HG02571 (cell line): Measurements from ENCODE around the gene ARVCF.
A peak's percentile ranks its signal among the peaks of the same experiment; 100 is the strongest.

Source experiments
- ATAC-seq: cut with Tn5 transposase; IDR thresholded peaks from one replicate; pipeline ENCODE4 v1.9.1; 2021; ENCODE audit warnings: mild to moderate bottlenecking, moderate library complexity; ENCODE audit not compliant: unreplicated experiment

ARVCF gene

DNA sequence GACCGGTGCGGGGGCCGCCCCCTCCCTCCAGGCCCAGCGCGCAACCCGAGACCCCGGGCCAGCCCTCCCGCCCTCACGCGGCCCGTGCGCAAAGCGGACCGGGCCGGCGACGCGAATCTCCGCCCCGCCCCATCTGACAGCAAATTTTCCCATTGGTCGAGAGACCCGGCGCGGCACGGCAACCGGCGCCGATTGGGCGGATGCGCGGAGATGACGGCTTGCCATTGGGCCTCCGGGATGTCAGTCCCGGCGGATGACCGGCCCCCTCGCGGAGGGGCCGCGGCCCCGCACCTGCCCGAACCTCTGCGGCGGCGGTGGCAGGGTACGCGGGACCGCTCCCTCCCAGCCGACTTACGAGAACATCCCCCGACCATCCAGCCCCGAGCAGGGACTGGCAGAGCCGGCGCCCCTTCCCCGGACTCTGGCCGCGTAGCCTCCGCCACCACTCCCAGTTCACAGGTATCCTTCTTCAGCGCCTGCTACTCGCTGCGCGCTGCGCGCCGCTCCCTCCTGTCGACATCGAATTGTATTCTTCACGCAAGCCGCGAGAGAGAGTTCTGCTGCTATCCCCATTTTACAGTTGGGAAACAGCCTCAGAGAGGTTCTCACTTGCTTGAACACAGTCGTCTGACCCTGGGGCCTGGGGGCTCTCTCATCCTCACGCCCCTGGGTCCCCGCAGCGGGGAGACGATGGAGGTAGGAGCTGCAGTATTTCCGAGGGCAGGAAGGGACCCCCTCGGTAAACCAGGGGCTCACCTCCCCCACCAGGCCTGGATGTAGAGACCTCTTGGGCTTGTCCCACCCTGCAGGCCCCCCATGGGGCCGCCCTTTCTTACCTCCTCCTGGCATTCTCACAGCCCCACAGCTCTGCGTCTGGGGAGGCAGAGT, at the start of gene ARVCF:
Gene ARVCF, minus strand, starts transcription at position 90 of the 888 bp plus-strand sequence. CDS start 26,029 bp downstream, outside the sequence.
- ATAC-seq = peak; percentile 47

DNA sequence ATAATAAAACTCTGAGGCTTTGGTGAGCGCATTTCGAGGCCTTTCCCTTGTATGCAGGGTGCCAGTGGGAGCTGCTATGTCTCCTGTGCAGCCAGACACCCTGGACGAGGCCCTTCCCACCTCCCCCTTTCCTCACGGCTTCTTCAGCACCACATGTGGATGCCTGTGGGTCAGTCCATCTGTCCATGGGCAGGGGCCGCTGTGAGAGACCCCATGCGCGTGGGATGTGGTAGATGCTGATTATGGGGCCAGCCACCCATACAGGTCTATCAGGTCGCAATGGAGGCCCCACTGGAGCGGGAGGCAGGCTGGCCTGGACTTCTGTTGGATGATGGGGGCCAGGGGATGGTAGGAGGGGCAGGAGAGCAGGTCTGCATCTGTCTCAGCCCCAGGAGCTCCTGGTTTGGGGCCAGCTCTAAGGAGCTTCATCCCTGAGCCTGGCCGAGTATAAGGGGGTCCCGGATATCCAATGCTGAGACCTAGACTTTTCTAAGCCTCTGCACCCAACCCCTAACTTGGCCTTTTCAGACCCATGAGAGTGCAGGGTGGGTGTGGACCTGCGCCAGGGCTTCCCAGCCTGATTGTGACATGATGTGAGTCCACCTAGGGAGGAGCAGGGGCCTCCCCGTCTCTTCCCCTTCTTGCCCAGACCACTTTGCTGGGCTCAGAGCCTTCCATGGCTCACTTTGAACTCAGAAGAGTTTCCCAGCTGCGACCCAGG, 49.4 kb upstream of the ARVCF start:
- ATAC-seq = no peak

DNA sequence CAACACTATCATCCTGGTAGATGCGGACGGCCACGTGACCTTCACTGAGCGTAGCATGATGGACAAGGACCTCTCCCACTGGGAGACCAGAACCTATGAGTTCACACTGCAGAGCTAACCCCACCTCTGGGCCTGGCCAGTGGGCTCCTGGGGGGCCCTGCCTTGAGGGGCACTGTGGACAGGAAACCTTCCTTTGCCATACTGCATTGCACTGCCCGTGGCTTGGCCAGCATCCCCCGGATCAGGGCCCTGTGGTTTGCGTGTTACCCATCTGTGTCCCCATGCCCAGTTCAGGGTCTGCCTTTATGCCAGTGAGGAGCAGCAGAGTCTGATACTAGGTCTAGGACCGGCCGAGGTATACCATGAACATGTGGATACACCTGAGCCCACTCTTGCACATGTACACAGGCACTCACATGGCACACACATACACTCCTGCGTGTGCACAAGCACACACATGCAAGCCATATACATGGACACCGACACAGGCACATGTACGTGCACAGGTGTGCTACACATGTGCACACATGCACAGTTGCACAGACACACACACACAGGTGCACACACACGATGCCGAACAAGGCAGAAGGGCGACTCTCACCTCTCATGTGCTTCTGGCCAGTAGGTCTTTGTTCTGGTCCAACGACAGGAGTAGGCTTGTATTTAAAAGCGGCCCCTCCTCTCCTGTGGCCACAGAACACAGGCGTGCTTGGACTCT, 48.1 kb upstream of the ARVCF start:
- ATAC-seq = no peak

- ATAC-seq = no peak
Observed at GRCh38 chr22:20064140-20064480, 47.5 kb upstream of the ARVCF start.

- ATAC-seq = no peak
Observed at GRCh38 chr22:20063271-20064139, 46.9 kb upstream of the ARVCF start.

DNA sequence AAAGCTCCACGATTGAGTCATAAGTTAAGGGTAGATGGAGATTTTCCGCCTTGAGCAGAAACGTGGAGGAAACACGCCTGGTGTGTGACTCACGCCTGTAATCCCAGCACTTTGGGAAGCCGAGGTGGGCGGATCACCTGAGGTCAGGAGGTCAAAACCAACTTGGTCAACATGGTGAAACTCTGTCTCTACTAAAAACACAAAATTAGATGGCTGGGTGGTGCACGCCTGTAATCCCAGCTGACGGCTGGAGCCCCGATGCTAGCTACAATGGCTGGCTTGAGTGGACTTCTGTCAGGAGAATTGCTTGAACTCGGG, 46.1 kb upstream of the ARVCF start:
- no peak for ATAC-seq

DNA sequence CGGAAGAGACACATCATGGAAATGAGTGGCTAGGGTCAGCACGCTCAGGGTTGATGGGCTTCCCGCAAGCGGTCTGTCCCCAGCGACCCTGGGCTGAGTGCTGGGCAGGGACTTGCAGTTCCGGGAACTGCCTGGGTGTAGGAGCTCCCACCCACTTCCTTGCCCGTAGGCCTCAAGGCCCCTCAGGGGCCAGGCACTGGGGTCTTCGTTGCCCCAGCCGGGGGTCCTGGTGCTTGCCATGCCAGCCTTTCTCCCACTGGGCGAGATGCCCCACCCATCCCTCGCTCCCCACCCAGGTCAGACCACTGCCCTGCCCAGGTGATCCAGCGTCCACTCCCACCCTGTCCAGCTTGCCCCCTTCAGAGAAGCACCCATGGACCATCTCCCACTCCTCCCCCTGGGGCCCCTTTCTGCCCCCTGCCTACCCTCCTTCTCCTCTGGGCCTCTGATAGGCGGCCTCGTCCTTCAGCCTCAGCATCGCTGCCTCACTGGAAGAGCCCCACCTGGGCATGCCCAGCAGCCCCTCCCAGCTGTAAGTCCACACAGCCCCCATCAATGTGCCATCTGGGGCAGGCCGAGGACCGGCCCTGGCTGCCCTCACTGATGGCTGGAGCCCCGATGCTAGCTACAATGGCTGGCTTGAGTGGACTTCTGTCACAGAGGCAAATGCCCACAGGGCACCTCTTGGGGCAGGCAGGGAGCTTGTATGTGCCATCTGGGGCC, 45.6 kb upstream of the ARVCF start:
- ATAC-seq = no peak

DNA sequence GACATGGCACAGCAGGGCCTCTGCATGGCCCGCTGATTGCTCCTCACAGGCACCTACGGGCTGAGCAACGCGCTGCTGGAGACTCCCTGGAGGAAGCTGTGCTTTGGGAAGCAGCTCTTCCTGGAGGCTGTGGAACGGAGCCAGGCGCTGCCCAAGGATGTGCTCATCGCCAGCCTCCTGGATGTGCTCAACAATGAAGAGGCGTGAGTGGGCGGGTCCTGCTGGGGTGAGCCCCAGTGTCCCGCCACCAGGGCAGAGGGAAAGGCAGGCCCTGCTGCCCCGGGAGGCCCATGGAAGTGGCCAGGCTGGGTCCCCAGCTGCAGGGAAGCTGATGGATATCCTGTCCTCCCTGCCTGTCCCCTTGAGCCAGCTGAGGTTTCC, 44.8 kb upstream of the ARVCF start:
- ATAC-seq = no peak

DNA sequence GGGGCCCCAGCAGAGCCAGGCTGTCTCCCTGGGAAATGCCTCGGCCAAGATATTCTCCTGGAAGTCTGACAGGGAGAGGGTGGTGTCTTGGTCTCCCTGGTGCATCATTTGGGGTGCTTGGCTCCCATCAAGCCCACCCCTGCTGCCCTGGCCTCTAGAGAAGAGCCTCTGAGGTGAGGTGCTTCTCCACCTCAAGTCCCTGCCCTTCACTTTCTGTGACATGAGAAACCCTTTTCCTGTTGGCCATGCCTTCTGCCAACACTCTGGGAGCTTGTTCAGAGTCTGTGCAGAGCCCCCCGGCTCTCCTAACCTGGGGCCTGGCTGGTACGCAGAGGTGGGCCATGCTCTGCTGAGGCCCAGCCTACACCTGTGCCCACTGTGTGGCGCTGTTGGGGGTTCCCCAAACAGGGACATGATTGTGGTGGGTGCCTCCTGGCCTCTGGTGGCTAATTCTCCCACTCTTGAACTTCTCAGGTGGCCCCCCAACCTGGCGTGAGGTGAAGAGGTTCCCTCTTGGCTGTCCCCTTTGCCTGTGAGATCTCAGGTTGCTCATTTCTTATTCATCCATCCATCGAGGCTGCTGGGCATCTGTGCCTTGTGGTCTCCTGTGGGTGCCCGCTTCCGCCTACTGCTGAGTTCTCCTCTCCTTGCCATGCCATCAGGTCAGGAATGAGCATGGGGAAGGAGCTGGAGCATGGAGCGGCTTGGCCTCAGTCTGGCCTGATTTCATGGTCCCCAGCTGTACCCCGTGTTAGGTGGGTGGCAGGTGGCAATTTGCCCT, 44.3 kb upstream of the ARVCF start:
- no peak for ATAC-seq

GRCh38 chr22:20058989-20059770, 42.6 kb upstream of the ARVCF start:
- no peak for ATAC-seq

DNA sequence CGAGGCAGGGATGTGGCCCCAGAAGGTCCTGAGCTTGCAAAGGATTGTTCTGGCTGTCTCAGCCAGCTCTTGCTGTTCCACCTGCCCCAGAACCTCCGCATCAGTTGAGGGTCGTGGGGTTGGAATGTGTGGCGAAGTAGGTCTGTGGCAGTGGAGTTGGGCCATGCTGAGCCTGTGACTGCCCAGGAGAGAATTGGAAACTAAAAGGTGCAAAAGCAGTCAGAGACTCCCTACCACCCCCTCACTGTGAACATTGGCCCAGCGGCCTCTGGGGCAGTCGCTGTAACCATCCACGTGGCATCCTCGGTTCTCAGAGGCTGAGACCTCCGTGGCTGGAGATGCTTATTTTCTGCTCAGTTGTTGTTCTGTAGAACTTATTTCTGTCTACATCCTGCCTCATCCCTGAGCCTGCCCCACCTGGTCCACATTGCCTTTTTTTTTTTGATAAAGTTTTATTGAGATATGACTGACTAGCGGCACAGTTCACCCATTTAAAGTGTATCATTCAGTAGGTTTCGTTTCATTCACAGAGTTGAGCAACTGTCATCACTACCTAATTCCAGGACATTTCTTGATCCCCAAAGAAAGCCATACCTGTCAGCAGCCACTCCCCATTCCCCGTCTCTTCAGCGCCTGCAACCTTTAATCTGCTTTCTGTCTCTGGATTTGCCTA, 41.1 kb upstream of the ARVCF start:
- ATAC-seq = no peak

GRCh38 chr22:20056696-20057386, 40.2 kb upstream of the ARVCF start:
- ATAC-seq = no peak

GRCh38 chr22:20056161-20056560, 39.5 kb upstream of the ARVCF start:
- ATAC-seq = no peak

GRCh38 chr22:20055654-20056053, 39.0 kb upstream of the ARVCF start:
- no peak for ATAC-seq

DNA sequence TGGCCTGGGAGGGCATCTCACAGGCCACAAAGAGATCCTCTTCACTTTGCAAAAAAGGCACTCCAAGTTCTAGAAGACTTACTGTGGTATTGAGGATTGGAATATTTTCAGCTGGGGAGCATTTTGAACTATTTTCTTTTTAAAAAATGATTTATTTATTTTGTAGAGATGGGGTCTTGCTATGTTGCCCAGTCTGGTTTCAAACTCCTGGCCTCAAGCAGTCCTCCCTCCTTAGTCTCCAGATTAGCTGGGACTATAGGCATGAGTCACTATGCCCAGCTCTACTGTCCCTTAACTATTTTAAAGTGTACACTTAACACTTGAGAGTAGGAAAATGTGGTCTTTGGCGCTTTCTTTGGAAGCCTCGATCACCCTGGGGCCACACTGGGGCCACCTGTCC, 38.5 kb upstream of the ARVCF start:
- no peak for ATAC-seq

GRCh38 chr22:20054485-20054884, 37.9 kb upstream of the ARVCF start:
- no peak for ATAC-seq

DNA sequence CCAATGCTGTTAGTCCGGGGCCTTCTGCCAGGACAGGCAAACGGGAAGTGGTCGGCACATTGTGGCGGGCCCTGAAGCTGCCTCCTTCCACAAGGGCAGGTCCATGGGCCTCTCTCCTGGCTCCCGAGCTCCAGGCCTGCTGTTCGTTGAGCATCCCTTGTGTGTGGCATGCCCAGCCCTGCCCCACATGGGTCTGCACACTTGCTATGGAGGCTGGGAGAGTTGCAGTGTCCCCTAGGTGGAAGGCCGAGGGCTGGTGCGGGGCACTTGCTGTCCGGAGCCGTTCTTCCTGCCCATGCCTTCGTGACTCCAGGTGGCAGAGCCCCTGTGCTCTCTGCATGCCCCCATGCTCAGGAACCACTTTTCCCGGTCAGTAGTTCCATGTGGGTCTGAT, 37.4 kb upstream of the ARVCF start:
- ATAC-seq = no peak
